Right ventricle myocardium inferior (tissue), 1 donor: ENCODE measurements around the gene GALNT15. TPM values are rescaled to one million over a fixed set of nuclear protein-coding genes. Genes with fewer than 3 reads are reported as not detected.

ENCODE experiments used
- total RNA-seq: library from RNA; stranded (reverse); fragmentation: NEBNext Ultra II Directional; extraction: Animal tissue kit (Norgen Biotek cat#: 25700); gene quantifications from one replicate; pipeline ENCODE4 v1.2.1, GENCODE V29; 2021
- donor health status: DM: no; HTN: yes; CAD: no; lungs with severe emphysema.

Gene GALNT15
- total RNA-seq, 1 donor from 2014 or later: 5.8 TPM

Other genes starting within 250 kb of the GALNT15 start
- gene DPH3, start 90.3 kb downstream of the GALNT15 start, total RNA-seq: 20.5 TPM
- 17.2 TPM for gene OXNAD1, start 90.5 kb downstream of the GALNT15 start, total RNA-seq